ENCODE results near the gene GLP1R.

GLP1R gene

DNA sequence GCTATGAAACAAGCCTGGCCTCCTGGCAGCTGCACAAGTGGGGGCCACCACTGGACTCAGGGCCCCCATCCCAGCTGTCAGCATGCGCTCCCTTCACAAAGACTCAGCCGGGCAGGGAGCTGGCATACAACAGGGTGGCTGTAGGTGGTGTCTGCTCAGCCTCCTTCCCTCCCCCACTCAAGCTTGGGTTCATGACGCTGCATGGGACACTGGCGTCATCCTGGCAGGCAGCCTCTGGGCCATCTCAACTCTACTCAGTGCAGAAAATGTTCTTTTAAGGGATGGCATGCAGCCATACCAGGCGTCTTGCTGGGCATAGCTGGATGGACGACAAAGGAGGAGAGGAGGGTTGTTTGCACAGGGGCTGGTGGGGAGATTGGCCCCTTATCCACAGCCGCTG lies 35.9 kb downstream of the GLP1R start:
- H2AFZ ChIP-seq (ENCODE audit: low read depth, low read length): no peak overlapping the region
- H3K4me1 ChIP-seq (ENCODE audit: insufficient read depth, low read length): no peaks in the 10 kb centered on the region
- no peaks in the 10 kb centered on the region for H3K79me2 ChIP-seq (ENCODE audit: insufficient read depth, low read length)
- H3K4me3 ChIP-seq (ENCODE audit: low read depth in 1 of 2, low read length in 2 of 2): no peak overlapping the region
- no peaks in the 10 kb centered on the region for H3K36me3 ChIP-seq (ENCODE audit: insufficient read depth, low read length)
- H3K27ac ChIP-seq (ENCODE audit: low read length): no peak overlapping the region
- no peaks in the 10 kb centered on the region for H3K27me3 ChIP-seq (ENCODE audit: insufficient read depth, low read length, poor library complexity)
- TF ChIP-seq EZH2 (IDR thresholded peaks at IDR 0.05; ENCODE audit: borderline replicate concordance, low read depth, low read length, severe bottlenecking): no peak
- TF ChIP-seq, protein P1, sequence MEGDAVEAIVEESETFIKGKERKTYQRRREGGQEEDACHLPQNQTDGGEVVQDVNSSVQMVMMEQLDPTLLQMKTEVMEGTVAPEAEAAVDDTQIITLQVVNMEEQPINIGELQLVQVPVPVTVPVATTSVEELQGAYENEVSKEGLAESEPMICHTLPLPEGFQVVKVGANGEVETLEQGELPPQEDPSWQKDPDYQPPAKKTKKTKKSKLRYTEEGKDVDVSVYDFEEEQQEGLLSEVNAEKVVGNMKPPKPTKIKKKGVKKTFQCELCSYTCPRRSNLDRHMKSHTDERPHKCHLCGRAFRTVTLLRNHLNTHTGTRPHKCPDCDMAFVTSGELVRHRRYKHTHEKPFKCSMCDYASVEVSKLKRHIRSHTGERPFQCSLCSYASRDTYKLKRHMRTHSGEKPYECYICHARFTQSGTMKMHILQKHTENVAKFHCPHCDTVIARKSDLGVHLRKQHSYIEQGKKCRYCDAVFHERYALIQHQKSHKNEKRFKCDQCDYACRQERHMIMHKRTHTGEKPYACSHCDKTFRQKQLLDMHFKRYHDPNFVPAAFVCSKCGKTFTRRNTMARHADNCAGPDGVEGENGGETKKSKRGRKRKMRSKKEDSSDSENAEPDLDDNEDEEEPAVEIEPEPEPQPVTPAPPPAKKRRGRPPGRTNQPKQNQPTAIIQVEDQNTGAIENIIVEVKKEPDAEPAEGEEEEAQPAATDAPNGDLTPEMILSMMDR (IDR thresholded peaks at IDR 0.05; ENCODE audit: borderline replicate concordance, extremely low read depth, low read length, poor library complexity, severe bottlenecking): no peak
- no peak overlapping the region for H3K9ac ChIP-seq (ENCODE audit: low read depth, low read length)
- H3K4me2 ChIP-seq (ENCODE audit: insufficient read depth, low read length): no peak overlapping the region
- DNase-seq (no peak), ATAC-seq (ENCODE audit: insufficient read depth, low read depth) (no peak)
- H3K9me3 ChIP-seq (ENCODE audit: insufficient read depth, low read length, severe bottlenecking): no peaks in the 10 kb centered on the region
- H4K20me1 ChIP-seq (ENCODE audit: insufficient read depth, low read length): no peaks in the 10 kb centered on the region; the same call in 1 of the 2 replicates

DNA sequence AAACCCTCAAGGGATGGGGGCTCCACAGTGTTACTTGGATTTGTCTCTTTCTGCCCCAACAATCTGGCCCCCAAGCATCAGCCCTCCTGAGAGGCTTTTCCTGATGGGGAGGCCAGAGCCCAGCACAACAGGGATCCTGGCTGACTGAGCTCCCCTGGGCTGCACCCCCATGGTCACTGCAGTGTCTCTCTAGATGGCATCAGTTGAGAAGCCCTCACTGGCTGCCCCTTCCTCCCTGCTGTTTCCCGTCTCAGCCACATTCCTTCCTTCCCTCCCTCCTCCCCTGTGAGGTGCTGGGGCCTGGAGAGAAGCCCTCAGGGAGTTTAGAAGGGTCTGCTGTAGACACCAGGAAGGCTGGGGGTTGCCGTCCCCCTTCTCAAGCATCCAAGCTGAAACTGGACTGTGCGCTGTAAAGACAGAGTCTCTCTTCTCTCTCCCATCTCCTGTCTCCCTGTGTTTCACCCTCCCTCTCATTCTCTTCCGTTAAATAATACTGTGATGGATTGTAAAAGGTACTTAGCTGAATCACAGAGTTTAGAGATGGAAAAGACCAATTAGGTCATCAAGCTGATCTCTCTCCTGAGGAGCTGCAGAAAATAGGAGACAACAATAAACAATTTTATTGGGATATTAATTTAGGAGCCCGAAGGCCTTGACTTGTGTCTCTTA lies 36.7 kb downstream of the GLP1R start:
- H3K27ac ChIP-seq (ENCODE audit: low read length): no peak overlapping the region
- H2AFZ ChIP-seq (ENCODE audit: low read depth, low read length): no peak overlapping the region
- DNase-seq (no peak), ATAC-seq (ENCODE audit: insufficient read depth, low read depth) (no peak)
- no peak overlapping the region for H3K4me3 ChIP-seq (ENCODE audit: low read depth in 1 of 2, low read length in 2 of 2)
- no peaks in the 10 kb centered on the region for H3K9me3 ChIP-seq (ENCODE audit: insufficient read depth, low read length, severe bottlenecking)
- no peaks in the 10 kb centered on the region for H3K79me2 ChIP-seq (ENCODE audit: insufficient read depth, low read length)
- no peaks in the 10 kb centered on the region; the same call in 1 of the 2 replicates for H4K20me1 ChIP-seq (ENCODE audit: insufficient read depth, low read length)
- no peaks in the 10 kb centered on the region for H3K4me1 ChIP-seq (ENCODE audit: insufficient read depth, low read length)
- no peaks in the 10 kb centered on the region for H3K27me3 ChIP-seq (ENCODE audit: insufficient read depth, low read length, poor library complexity)
- TF ChIP-seq EZH2 (IDR thresholded peaks at IDR 0.05; ENCODE audit: borderline replicate concordance, low read depth, low read length, severe bottlenecking): no peak
- TF ChIP-seq, protein P1 (IDR thresholded peaks at IDR 0.05; ENCODE audit: borderline replicate concordance, extremely low read depth, low read length, poor library complexity, severe bottlenecking): no peak
- H3K36me3 ChIP-seq (ENCODE audit: insufficient read depth, low read length): no peaks in the 10 kb centered on the region
- H3K9ac ChIP-seq (ENCODE audit: low read depth, low read length): no peak overlapping the region
- H3K4me2 ChIP-seq (ENCODE audit: insufficient read depth, low read length): no peak overlapping the region

DNA sequence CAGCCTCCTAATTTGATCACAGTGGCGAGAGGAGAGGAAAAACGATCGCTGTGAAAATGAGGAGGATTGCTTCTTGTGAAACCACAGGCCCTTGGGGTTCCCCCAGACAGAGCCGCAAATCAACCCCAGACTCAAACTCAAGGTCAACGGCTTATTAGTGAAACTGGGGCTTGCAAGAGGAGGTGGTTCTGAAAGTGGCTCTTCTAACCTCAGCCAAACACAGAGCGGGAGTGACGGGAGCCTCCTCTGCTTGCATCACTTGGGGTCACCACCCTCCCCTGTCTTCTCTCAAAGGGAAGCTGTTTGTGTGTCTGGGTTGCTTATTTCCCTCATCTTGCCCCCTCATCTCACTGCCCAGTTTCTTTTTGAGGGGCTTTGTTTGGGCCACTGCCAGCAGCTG lies 37.7 kb downstream of the GLP1R start:
- no peak for DNase-seq
- H2AFZ ChIP-seq (ENCODE audit: low read depth, low read length): no peak overlapping the region
- ATAC-seq (ENCODE audit: insufficient read depth, low read depth): no peak
- no peak for TF ChIP-seq EZH2 (IDR thresholded peaks at IDR 0.05; ENCODE audit: borderline replicate concordance, low read depth, low read length, severe bottlenecking)
- TF ChIP-seq, protein P1 (IDR thresholded peaks at IDR 0.05; ENCODE audit: borderline replicate concordance, extremely low read depth, low read length, poor library complexity, severe bottlenecking): no peak
- H4K20me1 ChIP-seq (ENCODE audit: insufficient read depth, low read length): no peaks in the 10 kb centered on the region; the same call in 1 of the 2 replicates
- no peaks in the 10 kb centered on the region for H3K27me3 ChIP-seq (ENCODE audit: insufficient read depth, low read length, poor library complexity)
- no peaks in the 10 kb centered on the region for H3K79me2 ChIP-seq (ENCODE audit: insufficient read depth, low read length)
- H3K4me3 ChIP-seq (ENCODE audit: low read depth in 1 of 2, low read length in 2 of 2): no peak overlapping the region
- no peaks in the 10 kb centered on the region for H3K9me3 ChIP-seq (ENCODE audit: insufficient read depth, low read length, severe bottlenecking)
- no peak overlapping the region for H3K4me2 ChIP-seq (ENCODE audit: insufficient read depth, low read length)
- no peaks in the 10 kb centered on the region for H3K36me3 ChIP-seq (ENCODE audit: insufficient read depth, low read length)
- no peak overlapping the region for H3K27ac ChIP-seq (ENCODE audit: low read length)
- no peak overlapping the region for H3K9ac ChIP-seq (ENCODE audit: low read depth, low read length)
- no peaks in the 10 kb centered on the region for H3K4me1 ChIP-seq (ENCODE audit: insufficient read depth, low read length)

All from DND-41 (cell line).